Body of pancreas (tissue), 4 donors: ENCODE results near the gene HSP90AB1. TPM values are rescaled to one million over a fixed set of nuclear protein-coding genes. Genes with fewer than 3 reads are reported as not detected.
A peak's percentile ranks its signal among the peaks of the same experiment; 100 is the strongest.

Experiments
- ATAC-seq: fragments of 150-250 bp; one replicate; pipeline ENCODE4 v1.9.1; 2016
- DNase-seq, 4 donors: peaks; one replicate each; pipeline ENCODE4 v3.0.0-alpha.2; 2019
- H3K27ac ChIP-seq, 4 donors: fragments of 200-600 bp; sonication (generic); 1 replicate in 3 of 4; 2 replicates in 1 of 4; pipeline versions ENCODE4 v1.5.1 to v1.6.1; 2016 to 2019; ENCODE audit warnings: mild to moderate bottlenecking in 1 of 4, mixed read lengths in 1 of 4, moderate library complexity in 1 of 4
- H3K27me3 ChIP-seq, 2 donors: fragments of 200-600 bp; sonication (generic); one replicate each; pipeline ENCODE4 v1.6.0; 2016; ENCODE audit warnings: mild to moderate bottlenecking in 1 of 2
- H3K36me3 ChIP-seq, 2 donors: fragments of 200-600 bp; sonication (generic); replicated peaks in 1 of 2; 2 replicates each; pipeline ENCODE4 v1.5.1; 2016; ENCODE audit warnings: low read depth in 2 of 2; ENCODE audit not compliant: insufficient read depth in 1 of 2
- H3K4me1 ChIP-seq: fragments of 200-600 bp; sonication (generic); one replicate; pipeline ENCODE4 v1.6.0; 2016
- H3K4me3 ChIP-seq, 2 donors: fragments of 200-600 bp; sonication (generic); 1 replicate in 1 of 2; 2 replicates in 1 of 2; pipeline ENCODE4 v1.5.1; 2016 to 2019
- H3K9me3 ChIP-seq, 3 donors: fragments of 200-600 bp; sonication (generic); 1 replicate in 2 of 3; 2 replicates in 1 of 3; pipeline ENCODE4 v1.5.1; 2016
- POLR2A ChIP-seq, 3 donors: fragments of 450-650 bp; IDR thresholded peaks; one replicate each; pipeline ENCODE4 v1.6.1; 2016; ENCODE audit warnings: antibody characterized with exemption in 3 of 3, mild to moderate bottlenecking in 2 of 3
- WGBS, 2 donors: methylation state at CpG; one replicate each; pipeline ENCODE4 v1.1.5; 2017; 5-methylcytosine and 5-hydroxymethylcytosine counted together
- intact Hi-C: fragments of 100-400 bp; cut with DNase I; formaldehyde crosslinking; loops from one replicate; pipeline ENCODE4 v1.15.1; 2023
- total RNA-seq, 2 donors: library from RNA; depleted of rRNA; stranded (reverse); fragments of >200 nt; gene quantifications; one replicate each; pipeline ENCODE4 v1.1.0, GENCODE V29; 2016
- TF ChIP-seq, protein P1 (sequence below), 7 experiments: fragments of 450-650 bp in 4 of 7; fragments of 200-600 bp in 3 of 7; sonication (generic) in 3 of 7; IDR thresholded peaks; one replicate each; pipeline ENCODE4 v1.5.1; 2016 to 2019; ENCODE audit warnings: antibody characterized with exemption in 7 of 7

HSP90AB1 gene
- total RNA-seq, 2 donors from 2014 or later, result 269 to 441 TPM

DNA sequence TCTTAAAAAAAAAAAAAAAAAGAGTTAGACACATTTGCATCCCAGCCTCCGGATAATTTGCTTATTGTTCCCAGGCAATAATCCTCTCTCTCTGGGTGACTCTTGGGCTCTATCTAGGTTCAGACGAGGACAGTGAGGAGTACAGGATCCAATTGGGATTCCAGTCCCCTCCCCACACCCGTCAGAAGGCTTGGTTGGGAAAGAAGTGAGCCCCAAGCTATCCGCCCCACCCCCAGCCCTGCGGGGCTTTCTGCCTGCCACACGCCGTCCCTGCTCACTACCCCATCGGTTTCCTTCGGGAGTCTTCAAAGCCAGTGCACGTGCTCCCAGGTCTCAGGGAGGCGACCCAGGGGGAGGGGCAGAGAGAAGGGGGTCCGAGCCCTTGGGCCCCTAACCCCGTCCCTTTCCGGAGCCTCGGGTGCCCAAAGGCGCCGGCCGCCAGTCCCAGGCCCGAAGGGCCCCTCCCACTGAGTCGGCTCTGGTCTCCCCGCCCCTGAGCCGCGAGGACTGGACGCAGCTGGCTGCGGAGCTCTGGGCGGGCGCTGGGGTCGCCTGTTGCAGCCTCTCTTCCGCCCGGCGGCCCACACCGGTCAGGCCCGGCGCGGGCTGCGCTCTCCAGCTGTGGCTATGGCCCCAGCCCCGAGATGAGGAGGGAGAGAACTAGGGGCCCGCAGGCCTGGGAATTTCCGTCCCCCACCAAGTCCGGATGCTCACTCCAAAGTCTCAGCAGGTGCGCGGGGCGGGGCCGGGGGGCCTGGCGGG, 27.7 kb upstream of the HSP90AB1 start:
- Histone ChIP-seq H3K36me3 (no peaks in the 10 kb centered on the region), H3K4me3 (peak overlapping the region; percentile 2 to 25), H3K9me3 (no peaks in the 10 kb centered on the region), H3K4me1 (peaks cover 74% of the 10 kb centered on the region), H3K27me3 (no peaks in the 10 kb centered on the region), H3K27ac (peak overlapping the region; percentile 92 to 98 (median 94))
- intact Hi-C loops, result no loop called here
- TF ChIP-seq, protein P1, sequence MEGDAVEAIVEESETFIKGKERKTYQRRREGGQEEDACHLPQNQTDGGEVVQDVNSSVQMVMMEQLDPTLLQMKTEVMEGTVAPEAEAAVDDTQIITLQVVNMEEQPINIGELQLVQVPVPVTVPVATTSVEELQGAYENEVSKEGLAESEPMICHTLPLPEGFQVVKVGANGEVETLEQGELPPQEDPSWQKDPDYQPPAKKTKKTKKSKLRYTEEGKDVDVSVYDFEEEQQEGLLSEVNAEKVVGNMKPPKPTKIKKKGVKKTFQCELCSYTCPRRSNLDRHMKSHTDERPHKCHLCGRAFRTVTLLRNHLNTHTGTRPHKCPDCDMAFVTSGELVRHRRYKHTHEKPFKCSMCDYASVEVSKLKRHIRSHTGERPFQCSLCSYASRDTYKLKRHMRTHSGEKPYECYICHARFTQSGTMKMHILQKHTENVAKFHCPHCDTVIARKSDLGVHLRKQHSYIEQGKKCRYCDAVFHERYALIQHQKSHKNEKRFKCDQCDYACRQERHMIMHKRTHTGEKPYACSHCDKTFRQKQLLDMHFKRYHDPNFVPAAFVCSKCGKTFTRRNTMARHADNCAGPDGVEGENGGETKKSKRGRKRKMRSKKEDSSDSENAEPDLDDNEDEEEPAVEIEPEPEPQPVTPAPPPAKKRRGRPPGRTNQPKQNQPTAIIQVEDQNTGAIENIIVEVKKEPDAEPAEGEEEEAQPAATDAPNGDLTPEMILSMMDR (IDR thresholded peaks at IDR 0.05), result no peak
- TF ChIP-seq POLR2A (IDR thresholded peaks at IDR 0.05), result peak; percentile 86 to 92 (median 87)
- ATAC-seq (peak; percentile 51), DNase-seq (peak; percentile 83 to 91 (median 90))
- WGBS, 2 donors, result 0 to 20% methylated on average over 3 to 45 of the region's 45 CpGs

DNA sequence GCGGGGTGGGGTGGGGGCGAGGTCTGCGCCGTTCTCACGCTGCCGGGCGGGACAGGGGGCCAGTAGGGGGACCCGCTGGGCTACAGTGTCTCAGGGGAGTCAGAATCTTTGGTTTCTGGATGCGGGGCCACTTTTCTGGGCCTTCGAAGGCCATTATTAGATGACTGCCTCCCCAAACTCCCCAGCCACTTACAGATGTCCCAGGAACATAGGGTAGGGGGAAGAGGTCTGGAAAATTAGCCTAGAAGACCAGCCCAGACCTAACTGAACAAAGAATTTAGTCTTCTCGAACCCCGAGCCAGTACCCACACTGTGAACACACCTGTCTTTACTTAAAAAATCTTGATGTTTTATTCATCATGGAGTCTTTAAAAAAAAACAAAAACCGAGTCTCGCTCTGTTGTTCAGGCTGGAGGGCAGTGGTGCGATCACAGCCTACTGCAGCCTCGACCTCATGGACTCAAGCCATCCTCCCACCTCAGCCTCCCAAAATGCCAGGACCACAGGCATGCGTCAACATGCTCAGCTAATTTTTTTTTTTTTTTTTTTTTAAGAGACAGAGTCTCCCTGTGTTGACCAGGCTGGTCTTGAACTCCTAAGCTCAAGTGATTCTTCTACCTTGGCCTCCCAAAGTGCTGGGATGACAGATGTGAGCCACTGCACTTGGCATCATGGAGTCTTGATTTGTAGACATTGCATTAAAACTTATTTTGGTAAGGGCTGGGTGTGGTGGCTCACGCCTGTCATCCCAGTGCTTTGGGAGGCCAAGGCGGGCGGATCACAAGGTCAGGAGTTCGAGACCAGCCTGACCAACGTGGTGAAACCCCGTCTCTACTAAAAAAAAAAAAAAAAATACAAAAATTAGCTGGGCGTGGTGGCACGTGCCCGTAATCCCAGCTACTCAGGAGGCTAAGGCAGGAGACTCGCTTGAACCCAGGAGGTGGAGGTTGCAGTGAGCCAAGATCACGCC, 26.8 kb upstream of the HSP90AB1 start:
- DNase-seq (no peak), ATAC-seq (no peak)
- intact Hi-C loops, result no loop called here
- Histone ChIP-seq H3K27me3 (no peaks in the 10 kb centered on the region), H3K27ac (peak overlapping the region; percentile 92 to 98 (median 94)), H3K4me3 (peak overlapping the region; percentile 2 to 25), H3K4me1 (peaks cover 83% of the 10 kb centered on the region), H3K36me3 (no peaks in the 10 kb centered on the region), H3K9me3 (no peaks in the 10 kb centered on the region)
- WGBS, 2 donors, result 47 to 58% methylated on average over 19 to 26 of the region's 28 CpGs
- no peak for TF ChIP-seq POLR2A (IDR thresholded peaks at IDR 0.05)
- TF ChIP-seq, protein P1 (IDR thresholded peaks at IDR 0.05), result no peak

DNA sequence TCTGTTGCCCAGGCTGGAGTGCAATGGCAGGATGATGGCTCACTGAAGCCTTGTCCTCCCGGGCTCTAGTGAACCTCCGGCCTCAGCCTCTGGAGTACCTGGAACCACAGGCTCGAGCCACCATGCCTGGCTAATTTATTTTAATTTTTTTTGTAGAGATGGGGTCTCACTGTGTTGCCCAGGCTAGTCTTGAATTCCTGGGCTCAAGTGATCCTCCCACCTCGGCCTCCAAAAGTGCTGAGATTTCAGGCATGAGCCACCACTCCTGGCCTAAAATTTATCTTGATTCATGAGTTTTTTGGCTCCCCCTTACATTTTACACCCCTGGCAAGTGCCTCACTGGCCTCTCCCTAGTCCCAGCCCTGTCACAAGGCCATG, 26.0 kb upstream of the HSP90AB1 start:
- DNase-seq, result no peak
- Histone ChIP-seq H3K27ac (peak overlapping the region; percentile 92 to 95 (median 94)), H3K9me3 (no peaks in the 10 kb centered on the region), H3K4me3 (no peak overlapping the region), H3K4me1 (peaks cover 90% of the 10 kb centered on the region), H3K27me3 (no peaks in the 10 kb centered on the region), H3K36me3 (no peaks in the 10 kb centered on the region)
- no peak for ATAC-seq
- intact Hi-C loops, result no loop called here
- TF ChIP-seq POLR2A (IDR thresholded peaks at IDR 0.05), result peak in 1 of 3 donors; percentile 29
- TF ChIP-seq, protein P1 (IDR thresholded peaks at IDR 0.05), result no peak
- WGBS, 2 donors, result 49 to 61% methylated on average over 4 of the region's 4 CpGs

DNA sequence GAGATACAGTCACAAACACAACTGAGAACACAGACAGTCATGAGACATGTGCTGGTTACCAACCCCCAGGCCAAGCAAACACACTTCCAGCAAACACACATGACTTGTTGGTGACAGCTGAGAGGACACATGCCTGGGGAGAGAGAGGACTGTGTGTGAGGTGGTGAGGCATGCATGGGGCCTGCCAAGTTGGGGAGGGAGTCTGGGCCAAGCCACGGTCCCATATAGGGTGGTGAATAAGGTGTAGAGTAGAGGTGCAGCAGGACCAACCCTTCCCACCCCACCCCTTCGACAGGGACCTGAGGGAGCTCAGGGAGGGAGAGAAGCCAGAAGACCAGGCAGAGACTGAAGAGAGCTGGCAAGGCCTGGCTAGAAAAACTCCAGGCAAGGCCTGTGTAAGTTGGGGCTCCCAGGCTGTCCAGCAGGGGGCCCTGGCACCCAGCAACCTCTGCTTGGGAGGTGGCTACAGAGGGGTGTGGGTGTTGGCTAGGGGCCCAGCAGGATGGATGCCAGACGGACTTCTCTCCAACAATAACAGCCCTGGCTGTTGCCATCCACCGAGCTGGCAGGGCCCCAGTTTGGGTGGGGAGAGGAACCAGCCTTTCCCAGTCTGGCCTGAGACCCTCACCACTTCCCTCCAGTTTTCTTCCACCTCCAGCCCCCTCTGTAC, 25.5 kb upstream of the HSP90AB1 start:
- H3K27me3 ChIP-seq, result no peaks in the 10 kb centered on the region
- peak; percentile 69 for ATAC-seq
- peak; percentile 97 to 99 (median 98) for DNase-seq
- intact Hi-C loops, result no loop called here
- no peak overlapping the region for H3K4me3 ChIP-seq
- 3 to 6% methylated on average over 3 to 4 of the region's 4 CpGs for WGBS, 2 donors
- TF ChIP-seq, protein P1 (IDR thresholded peaks at IDR 0.05), result peak; percentile 77 to 98 (median 94)
- peak; percentile 30 to 46 (median 43) for TF ChIP-seq POLR2A (IDR thresholded peaks at IDR 0.05)
- peaks cover 90% of the 10 kb centered on the region for H3K4me1 ChIP-seq
- H3K9me3 ChIP-seq, result no peaks in the 10 kb centered on the region
- H3K27ac ChIP-seq, result peak overlapping the region; percentile 92 to 95 (median 94)
- no peaks in the 10 kb centered on the region for H3K36me3 ChIP-seq
